ENCODE results near the gene VEGFC.

Gene VEGFC

DNA sequence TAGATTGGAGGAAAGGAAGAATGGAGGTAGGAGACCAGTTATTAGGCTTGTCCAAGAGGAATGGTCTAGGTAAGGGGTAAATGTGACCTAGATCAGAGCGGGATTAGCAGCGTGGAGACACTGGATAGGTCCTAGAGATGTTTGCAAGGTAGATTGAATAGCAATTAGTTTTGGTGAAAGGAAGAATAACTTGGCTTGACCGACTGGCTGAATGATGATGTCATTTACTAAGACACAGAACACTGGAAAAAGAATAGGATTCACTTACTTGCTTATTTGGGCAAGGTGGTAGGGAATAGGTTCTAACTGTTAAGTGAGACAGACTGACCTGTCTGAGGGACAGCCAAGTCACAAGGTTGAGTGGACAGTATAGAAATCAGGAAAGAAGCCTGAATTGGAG is 71.3 kb downstream of the VEGFC start:
- no peaks in the 10 kb centered on the region for H3F3A ChIP-seq (ENCODE audit: insufficient read depth, low read length)
- no peaks in the 10 kb centered on the region for H3K9me2 ChIP-seq (ENCODE audit: low read depth, low read length)
- no peak overlapping the region for H3K27ac ChIP-seq (ENCODE audit: low read depth, low read length, poor library complexity, severe bottlenecking)
- H3K9me3 ChIP-seq (ENCODE audit: low read length), result no peaks in the 10 kb centered on the region
- no peaks in the 10 kb centered on the region for H4K20me1 ChIP-seq (ENCODE audit: insufficient read depth, low read length)
- H2AFZ ChIP-seq (ENCODE audit: low read length), result no peak overlapping the region
- H3K27me3 ChIP-seq (ENCODE audit: insufficient read depth, low read length), result no peaks in the 10 kb centered on the region
- H3K4me1 ChIP-seq (ENCODE audit: insufficient read depth, low read length, severe bottlenecking), result no peaks in the 10 kb centered on the region
- no peak overlapping the region for H3K9ac ChIP-seq (ENCODE audit: low read length)
- H3K4me2 ChIP-seq (ENCODE audit: low read length), result no peak overlapping the region
- TF ChIP-seq, protein P1, sequence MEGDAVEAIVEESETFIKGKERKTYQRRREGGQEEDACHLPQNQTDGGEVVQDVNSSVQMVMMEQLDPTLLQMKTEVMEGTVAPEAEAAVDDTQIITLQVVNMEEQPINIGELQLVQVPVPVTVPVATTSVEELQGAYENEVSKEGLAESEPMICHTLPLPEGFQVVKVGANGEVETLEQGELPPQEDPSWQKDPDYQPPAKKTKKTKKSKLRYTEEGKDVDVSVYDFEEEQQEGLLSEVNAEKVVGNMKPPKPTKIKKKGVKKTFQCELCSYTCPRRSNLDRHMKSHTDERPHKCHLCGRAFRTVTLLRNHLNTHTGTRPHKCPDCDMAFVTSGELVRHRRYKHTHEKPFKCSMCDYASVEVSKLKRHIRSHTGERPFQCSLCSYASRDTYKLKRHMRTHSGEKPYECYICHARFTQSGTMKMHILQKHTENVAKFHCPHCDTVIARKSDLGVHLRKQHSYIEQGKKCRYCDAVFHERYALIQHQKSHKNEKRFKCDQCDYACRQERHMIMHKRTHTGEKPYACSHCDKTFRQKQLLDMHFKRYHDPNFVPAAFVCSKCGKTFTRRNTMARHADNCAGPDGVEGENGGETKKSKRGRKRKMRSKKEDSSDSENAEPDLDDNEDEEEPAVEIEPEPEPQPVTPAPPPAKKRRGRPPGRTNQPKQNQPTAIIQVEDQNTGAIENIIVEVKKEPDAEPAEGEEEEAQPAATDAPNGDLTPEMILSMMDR (IDR thresholded peaks at IDR 0.05; ENCODE audit: low read length), result no peak
- TF ChIP-seq EZH2 (IDR thresholded peaks at IDR 0.05; ENCODE audit: borderline replicate concordance, low read length), result no peak
- H3K36me3 ChIP-seq (ENCODE audit: insufficient read depth, low read length), result no peaks in the 10 kb centered on the region
- H3K79me2 ChIP-seq (ENCODE audit: insufficient read depth, low read length), result no peaks in the 10 kb centered on the region
- H3K4me3 ChIP-seq (ENCODE audit: low read depth, low read length, poor library complexity, severe bottlenecking), result no peak overlapping the region

- H3K4me3 ChIP-seq (ENCODE audit: low read depth, low read length, poor library complexity, severe bottlenecking), result no peak overlapping the region
- H3K9me2 ChIP-seq (ENCODE audit: low read depth, low read length), result no peaks in the 10 kb centered on the region
- H3F3A ChIP-seq (ENCODE audit: insufficient read depth, low read length), result no peaks in the 10 kb centered on the region
- H3K4me1 ChIP-seq (ENCODE audit: insufficient read depth, low read length, severe bottlenecking), result no peaks in the 10 kb centered on the region
- no peaks in the 10 kb centered on the region for H4K20me1 ChIP-seq (ENCODE audit: insufficient read depth, low read length)
- H3K27me3 ChIP-seq (ENCODE audit: insufficient read depth, low read length), result no peaks in the 10 kb centered on the region
- H3K36me3 ChIP-seq (ENCODE audit: insufficient read depth, low read length), result no peaks in the 10 kb centered on the region
- no peak overlapping the region for H2AFZ ChIP-seq (ENCODE audit: low read length)
- no peaks in the 10 kb centered on the region for H3K9me3 ChIP-seq (ENCODE audit: low read length)
- no peaks in the 10 kb centered on the region for H3K79me2 ChIP-seq (ENCODE audit: insufficient read depth, low read length)
- no peak overlapping the region for H3K9ac ChIP-seq (ENCODE audit: low read length)
- H3K27ac ChIP-seq (ENCODE audit: low read depth, low read length, poor library complexity, severe bottlenecking), result no peak overlapping the region
- TF ChIP-seq, protein P1 (IDR thresholded peaks at IDR 0.05; ENCODE audit: low read length), result no peak
- TF ChIP-seq EZH2 (IDR thresholded peaks at IDR 0.05; ENCODE audit: borderline replicate concordance, low read length), result no peak
- H3K4me2 ChIP-seq (ENCODE audit: low read length), result no peak overlapping the region
Measured at GRCh38 chr4:176718881-176719280, 73.8 kb downstream of the VEGFC start.

DNA sequence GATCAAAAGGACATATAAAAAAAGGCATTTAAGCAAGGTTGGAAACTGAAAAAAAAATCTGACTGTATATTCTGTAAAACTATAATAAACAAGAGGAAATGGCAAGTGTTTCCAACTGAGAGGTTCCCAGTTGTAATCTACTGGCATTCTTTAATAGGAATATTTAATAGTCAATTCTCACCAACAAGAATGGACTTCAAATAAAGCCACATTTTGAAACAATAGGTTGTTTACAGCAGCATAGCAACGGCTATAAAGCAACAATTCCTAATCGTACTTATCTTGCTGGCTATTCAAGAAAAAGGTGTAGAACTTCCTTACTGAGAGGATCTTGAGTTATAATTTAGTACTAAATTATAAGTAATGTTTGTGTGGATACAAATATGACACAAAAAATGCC is 75.5 kb downstream of the VEGFC start:
- no peaks in the 10 kb centered on the region for H3K9me2 ChIP-seq (ENCODE audit: low read depth, low read length)
- no peaks in the 10 kb centered on the region for H3K4me1 ChIP-seq (ENCODE audit: insufficient read depth, low read length, severe bottlenecking)
- H4K20me1 ChIP-seq (ENCODE audit: insufficient read depth, low read length), result no peaks in the 10 kb centered on the region
- no peak overlapping the region for H3K4me3 ChIP-seq (ENCODE audit: low read depth, low read length, poor library complexity, severe bottlenecking)
- H3K9ac ChIP-seq (ENCODE audit: low read length), result no peak overlapping the region
- no peaks in the 10 kb centered on the region for H3K79me2 ChIP-seq (ENCODE audit: insufficient read depth, low read length)
- H3K27me3 ChIP-seq (ENCODE audit: insufficient read depth, low read length), result no peaks in the 10 kb centered on the region
- H3K27ac ChIP-seq (ENCODE audit: low read depth, low read length, poor library complexity, severe bottlenecking), result no peak overlapping the region
- H3K4me2 ChIP-seq (ENCODE audit: low read length), result no peak overlapping the region
- H3K36me3 ChIP-seq (ENCODE audit: insufficient read depth, low read length), result no peaks in the 10 kb centered on the region
- no peaks in the 10 kb centered on the region for H3F3A ChIP-seq (ENCODE audit: insufficient read depth, low read length)
- no peaks in the 10 kb centered on the region for H3K9me3 ChIP-seq (ENCODE audit: low read length)
- H2AFZ ChIP-seq (ENCODE audit: low read length), result no peak overlapping the region
- TF ChIP-seq, protein P1 (IDR thresholded peaks at IDR 0.05; ENCODE audit: low read length), result no peak

Data from OCI-LY1 (cell line).